ENCODE data around the gene PITX3. TPM values are rescaled to one million over a fixed set of nuclear protein-coding genes. Genes with fewer than 3 reads are reported as not detected.

The PITX3 gene
- polyA plus RNA-seq, 1 of the 3 experiments (the other 2 are of a cell fraction), result not detected

GRCh38 chr10:102225646-102226541 is 15.4 kb downstream of the PITX3 start, which contains the start of gene ELOVL3:
ELOVL3 (plus strand) TSS chr10:102226299; CDS start chr10:102226549, 250 bp downstream.
- H3K4me2 ChIP-seq, result peak within 1 kb of the TSS; percentile 20; the same call in 1 of the 2 replicates
- 46% methylated on average over 13 of the region's 47 CpGs for WGBS (ENCODE audit: low lambda C conversion rate)
- no peaks in the 10 kb centered on the region for H3K79me2 ChIP-seq (ENCODE audit: insufficient read depth)
- H3K4me3 ChIP-seq (ENCODE audit: low read depth in 2 of 2, low read length in 1 of 2), result peak within 1 kb of the TSS in 1 of 2 experiments; percentile 31; a peak in 1 of 4 replicates
- peak; percentile 98 for DNase-seq
- H3K9me3 ChIP-seq, result no peaks in the 10 kb centered on the region
- ChIA-PET CTCF (interaction anchor here (0.8 to 23.6 kb wide), 12 partner anchors 8 to 197 kb away, joined by 3 to 824 read pairs (median 4); partner anchors contain the start of gene NFKB2), POLR2A (interaction anchor here (0.6 to 1.4 kb wide), 3 partner anchors 17 to 174 kb away, joined by 3 to 6 read pairs (median 3); no protein-coding TSS in a partner anchor)
- H3K9me2 ChIP-seq, result no peaks in the 10 kb centered on the region
- H3K36me3 ChIP-seq (replicated peaks in 1 of 2; ENCODE audit: control insufficient read depth in 1 of 2, insufficient read depth in 2 of 2, low read length in 1 of 2), result no peaks in the 10 kb centered on the region
- no peaks in the 10 kb centered on the region for H3F3A ChIP-seq (replicated peaks; ENCODE audit: insufficient read depth)
- peaks cover 17% of the 10 kb centered on the region; the same call in 1 of the 2 replicates for H3K27me3 ChIP-seq (ENCODE audit: insufficient read depth)
- H2AFZ ChIP-seq (ENCODE audit: low read depth), result peak within 1 kb of the TSS; percentile 77
- no peak within 1 kb of the TSS for H3K9ac ChIP-seq
- peaks cover 0 to 18% of the 10 kb centered on the region in 2 experiments; a peak in 2 of 4 replicates for H3K4me1 ChIP-seq (ENCODE audit: control insufficient read depth in 1 of 2, insufficient read depth in 2 of 2, low read depth in 1 of 2, low read length in 1 of 2)
- no peaks in the 10 kb centered on the region for H4K20me1 ChIP-seq (ENCODE audit: insufficient read depth)
- no peak within 1 kb of the TSS; a peak in 1 of 4 replicates for H3K27ac ChIP-seq (ENCODE audit: low read depth in 2 of 2, low read length in 1 of 2)
- TF ChIP-seq RCOR1 (IDR thresholded peaks at IDR 0.05; ENCODE audit: low read length) (no peak), IRF3 (IDR thresholded peaks at IDR 0.05; ENCODE audit: low read depth, low read length) (no peak), RAD21 (IDR thresholded peaks at IDR 0.05; ENCODE audit: low read length) (no peak), TCF12 (IDR thresholded peaks at IDR 0.05) (no peak), CHD2 (IDR thresholded peaks at IDR 0.05; ENCODE audit: low read length, partially characterized antibody) (peak; percentile 8), ELF1 (IDR thresholded peaks at IDR 0.05) (no peak), RFX5 (IDR thresholded peaks at IDR 0.05; ENCODE audit: low read length) (no peak), CTCF (IDR thresholded peaks at IDR 0.05) (no peak), MXI1 (IDR thresholded peaks at IDR 0.05; ENCODE audit: low read depth, low read length) (no peak; the same call in 1 of the 2 replicates), POLR2AphosphoS5 (IDR thresholded peaks at IDR 0.05; ENCODE audit: low read depth, low read length) (peak; percentile 38; the same call in 1 of the 2 replicates), PBX3 (IDR thresholded peaks at IDR 0.05) (no peak), GABPA (IDR thresholded peaks at IDR 0.05; ENCODE audit: low read depth) (no peak), USF1 (IDR thresholded peaks at IDR 0.05; ENCODE audit: borderline replicate concordance, low read depth) (no peak), EZH2phosphoT487 (IDR thresholded peaks at IDR 0.05; ENCODE audit: borderline replicate concordance, low read depth) (no peak), TAF1 (IDR thresholded peaks at IDR 0.05; ENCODE audit: borderline replicate concordance, low read depth, low read length) (0 out of 2 replicates have a peak, but pooled peaks have one; percentile 12), MEF2A (IDR thresholded peaks at IDR 0.05; ENCODE audit: borderline replicate concordance, low read depth) (no peak), FOXM1 (IDR thresholded peaks at IDR 0.05; ENCODE audit: low read depth) (no peak), REST (IDR thresholded peaks at IDR 0.05; ENCODE audit: low read depth, low read length) (no peak), MAX (IDR thresholded peaks at IDR 0.05; ENCODE audit: low read depth) (peak; percentile 97), TEAD4 (IDR thresholded peaks at IDR 0.05; ENCODE audit: borderline replicate concordance, insufficient read depth) (no peak), SIN3A (IDR thresholded peaks at IDR 0.05; ENCODE audit: borderline replicate concordance, low read depth, low read length) (no peak), JUND (IDR thresholded peaks at IDR 0.05) (no peak)

Data from SK-N-SH (cell line).